Thyroid gland (tissue), 4 donors: ENCODE measurements around the gene SIL1.

Source experiments
- CTCF ChIP-seq, 6 experiments: fragments of 200-600 bp in 3 of 6; fragments of 450-650 bp in 3 of 6; sonication (generic) in 3 of 6; IDR thresholded peaks; one replicate each; pipeline ENCODE4 v1.5.1; 2016 to 2019; ENCODE audit warnings: antibody characterized with exemption in 6 of 6, mild to moderate bottlenecking in 2 of 6, inconsistent platforms in 1 of 6, moderate library complexity in 1 of 6
- POLR2A ChIP-seq, 2 donors: fragments of 450-650 bp; IDR thresholded peaks; one replicate each; pipeline ENCODE4 v1.6.1; 2017; ENCODE audit warnings: antibody characterized with exemption in 2 of 2, mild to moderate bottlenecking in 2 of 2, moderate library complexity in 1 of 2

GRCh38 chr5:138938526-138938925 lies 259.6 kb downstream of the SIL1 start:
- TF ChIP-seq CTCF (IDR thresholded peaks at IDR 0.05) (no peak), POLR2A (IDR thresholded peaks at IDR 0.05) (no peak)
